ENCODE results near the gene SLC38A11.

The SLC38A11 gene

DNA sequence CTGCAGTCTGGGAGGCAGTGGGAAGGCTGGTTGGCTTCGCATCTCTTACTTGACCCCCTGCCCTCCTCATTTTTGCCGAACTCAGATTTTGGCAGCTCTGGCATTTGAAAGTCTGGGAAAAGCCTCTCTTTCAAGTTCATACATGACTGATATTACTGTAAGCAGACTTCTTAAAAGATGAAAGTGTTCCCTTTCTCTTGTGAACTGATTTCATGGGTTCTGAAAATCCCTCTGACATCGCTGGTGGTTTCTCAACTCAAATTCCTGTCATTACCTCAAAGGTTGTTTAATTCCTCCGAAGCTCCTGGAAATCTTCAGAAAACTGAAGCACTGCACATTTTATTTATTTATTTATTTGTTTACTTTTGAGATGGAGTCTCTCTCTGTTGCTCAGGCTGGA, 16.9 kb upstream of the SLC38A11 start:
- TF ChIP-seq, protein P1, sequence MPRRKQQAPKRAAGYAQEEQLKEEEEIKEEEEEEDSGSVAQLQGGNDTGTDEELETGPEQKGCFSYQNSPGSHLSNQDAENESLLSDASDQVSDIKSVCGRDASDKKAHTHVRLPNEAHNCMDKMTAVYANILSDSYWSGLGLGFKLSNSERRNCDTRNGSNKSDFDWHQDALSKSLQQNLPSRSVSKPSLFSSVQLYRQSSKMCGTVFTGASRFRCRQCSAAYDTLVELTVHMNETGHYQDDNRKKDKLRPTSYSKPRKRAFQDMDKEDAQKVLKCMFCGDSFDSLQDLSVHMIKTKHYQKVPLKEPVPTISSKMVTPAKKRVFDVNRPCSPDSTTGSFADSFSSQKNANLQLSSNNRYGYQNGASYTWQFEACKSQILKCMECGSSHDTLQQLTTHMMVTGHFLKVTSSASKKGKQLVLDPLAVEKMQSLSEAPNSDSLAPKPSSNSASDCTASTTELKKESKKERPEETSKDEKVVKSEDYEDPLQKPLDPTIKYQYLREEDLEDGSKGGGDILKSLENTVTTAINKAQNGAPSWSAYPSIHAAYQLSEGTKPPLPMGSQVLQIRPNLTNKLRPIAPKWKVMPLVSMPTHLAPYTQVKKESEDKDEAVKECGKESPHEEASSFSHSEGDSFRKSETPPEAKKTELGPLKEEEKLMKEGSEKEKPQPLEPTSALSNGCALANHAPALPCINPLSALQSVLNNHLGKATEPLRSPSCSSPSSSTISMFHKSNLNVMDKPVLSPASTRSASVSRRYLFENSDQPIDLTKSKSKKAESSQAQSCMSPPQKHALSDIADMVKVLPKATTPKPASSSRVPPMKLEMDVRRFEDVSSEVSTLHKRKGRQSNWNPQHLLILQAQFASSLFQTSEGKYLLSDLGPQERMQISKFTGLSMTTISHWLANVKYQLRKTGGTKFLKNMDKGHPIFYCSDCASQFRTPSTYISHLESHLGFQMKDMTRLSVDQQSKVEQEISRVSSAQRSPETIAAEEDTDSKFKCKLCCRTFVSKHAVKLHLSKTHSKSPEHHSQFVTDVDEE (CRISPR knock-in tag; IDR thresholded peaks at IDR 0.05): no peak
- ATAC-seq: no peak

DNA sequence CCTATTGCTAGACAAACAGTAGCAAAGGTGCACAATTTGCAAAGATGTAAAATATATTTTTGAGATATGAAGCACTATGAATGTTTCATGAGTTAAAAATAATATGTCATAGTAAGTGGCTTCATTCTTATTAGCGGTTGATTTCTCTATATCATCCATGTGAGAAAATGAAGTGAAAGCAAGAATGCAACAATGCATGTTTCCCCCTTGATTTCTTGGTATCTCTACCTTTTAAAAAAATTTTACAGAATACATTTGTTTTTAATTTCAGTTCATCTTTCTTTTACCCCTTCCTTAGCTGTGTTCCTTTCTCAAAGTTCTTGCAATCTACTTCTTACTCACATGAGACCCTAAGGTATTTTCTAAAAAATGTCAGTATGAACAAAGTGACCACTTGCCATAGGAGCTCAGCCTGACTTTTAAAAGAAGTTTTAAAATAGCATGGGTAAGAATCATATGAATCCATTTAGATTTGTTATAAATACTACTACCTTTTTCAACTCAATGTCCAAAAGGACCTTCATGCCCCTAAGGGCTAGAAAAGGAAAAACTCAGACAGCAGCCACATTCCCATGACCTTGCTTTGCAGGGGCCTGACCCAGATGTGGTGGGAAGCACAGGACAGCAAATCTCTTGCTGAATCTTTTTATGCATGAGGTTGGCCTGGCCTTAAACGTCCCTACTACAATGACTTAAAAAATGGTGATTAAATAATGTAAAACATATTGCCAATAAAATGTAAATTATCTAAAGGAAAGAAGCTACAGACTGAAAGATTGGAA, 14.8 kb upstream of the SLC38A11 start:
- no peak for ATAC-seq
- TF ChIP-seq, protein P2, sequence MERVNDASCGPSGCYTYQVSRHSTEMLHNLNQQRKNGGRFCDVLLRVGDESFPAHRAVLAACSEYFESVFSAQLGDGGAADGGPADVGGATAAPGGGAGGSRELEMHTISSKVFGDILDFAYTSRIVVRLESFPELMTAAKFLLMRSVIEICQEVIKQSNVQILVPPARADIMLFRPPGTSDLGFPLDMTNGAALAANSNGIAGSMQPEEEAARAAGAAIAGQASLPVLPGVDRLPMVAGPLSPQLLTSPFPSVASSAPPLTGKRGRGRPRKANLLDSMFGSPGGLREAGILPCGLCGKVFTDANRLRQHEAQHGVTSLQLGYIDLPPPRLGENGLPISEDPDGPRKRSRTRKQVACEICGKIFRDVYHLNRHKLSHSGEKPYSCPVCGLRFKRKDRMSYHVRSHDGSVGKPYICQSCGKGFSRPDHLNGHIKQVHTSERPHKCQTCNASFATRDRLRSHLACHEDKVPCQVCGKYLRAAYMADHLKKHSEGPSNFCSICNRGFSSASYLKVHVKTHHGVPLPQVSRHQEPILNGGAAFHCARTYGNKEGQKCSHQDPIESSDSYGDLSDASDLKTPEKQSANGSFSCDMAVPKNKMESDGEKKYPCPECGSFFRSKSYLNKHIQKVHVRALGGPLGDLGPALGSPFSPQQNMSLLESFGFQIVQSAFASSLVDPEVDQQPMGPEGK (CRISPR knock-in tag; IDR thresholded peaks at IDR 0.05; ENCODE audit: borderline replicate concordance): no peak
- no peak for TF ChIP-seq SNAI2 (CRISPR knock-in tag; IDR thresholded peaks at IDR 0.05)
- no peak for TF ChIP-seq ZFP30 (CRISPR knock-in tag; IDR thresholded peaks at IDR 0.05)
- TF ChIP-seq RARB (CRISPR knock-in tag; IDR thresholded peaks at IDR 0.05): no peak
- no peak for TF ChIP-seq ZC3H10 (CRISPR knock-in tag; IDR thresholded peaks at IDR 0.05)
- no peak for TF ChIP-seq ZFP3 (CRISPR knock-in tag; IDR thresholded peaks at IDR 0.05)

DNA sequence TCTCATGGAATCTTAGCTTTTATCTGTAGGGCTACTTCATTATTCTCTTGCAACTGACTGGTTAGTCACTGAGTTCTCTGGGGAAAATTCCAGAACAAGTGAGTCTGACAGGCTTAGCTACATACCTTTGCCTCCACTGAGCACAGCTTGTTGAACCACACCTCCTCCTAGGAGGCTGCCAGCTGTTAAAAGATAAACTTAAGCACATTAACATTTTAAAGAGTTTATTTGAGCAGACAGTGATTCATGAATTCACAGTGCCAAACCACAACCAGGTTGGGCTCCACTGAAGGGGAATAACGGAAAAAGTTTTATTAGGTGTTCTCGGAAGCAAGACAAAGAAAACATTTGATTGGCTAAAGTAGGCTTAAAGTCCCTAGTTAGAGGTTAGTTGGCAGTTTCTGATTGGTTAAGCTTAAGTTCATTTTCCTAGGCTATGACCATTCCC, 12.5 kb upstream of the SLC38A11 start:
- ATAC-seq: no peak; the same call in 2 of the 3 replicates
- TF ChIP-seq, protein P3, sequence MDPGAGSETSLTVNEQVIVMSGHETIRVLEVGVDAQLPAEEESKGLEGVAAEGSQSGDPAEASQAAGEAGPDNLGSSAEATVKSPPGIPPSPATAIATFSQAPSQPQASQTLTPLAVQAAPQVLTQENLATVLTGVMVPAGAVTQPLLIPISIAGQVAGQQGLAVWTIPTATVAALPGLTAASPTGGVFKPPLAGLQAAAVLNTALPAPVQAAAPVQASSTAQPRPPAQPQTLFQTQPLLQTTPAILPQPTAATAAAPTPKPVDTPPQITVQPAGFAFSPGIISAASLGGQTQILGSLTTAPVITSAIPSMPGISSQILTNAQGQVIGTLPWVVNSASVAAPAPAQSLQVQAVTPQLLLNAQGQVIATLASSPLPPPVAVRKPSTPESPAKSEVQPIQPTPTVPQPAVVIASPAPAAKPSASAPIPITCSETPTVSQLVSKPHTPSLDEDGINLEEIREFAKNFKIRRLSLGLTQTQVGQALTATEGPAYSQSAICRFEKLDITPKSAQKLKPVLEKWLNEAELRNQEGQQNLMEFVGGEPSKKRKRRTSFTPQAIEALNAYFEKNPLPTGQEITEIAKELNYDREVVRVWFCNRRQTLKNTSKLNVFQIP (CRISPR knock-in tag; IDR thresholded peaks at IDR 0.05; ENCODE audit: borderline replicate concordance, low read depth): no peak
- TF ChIP-seq, protein P4, sequence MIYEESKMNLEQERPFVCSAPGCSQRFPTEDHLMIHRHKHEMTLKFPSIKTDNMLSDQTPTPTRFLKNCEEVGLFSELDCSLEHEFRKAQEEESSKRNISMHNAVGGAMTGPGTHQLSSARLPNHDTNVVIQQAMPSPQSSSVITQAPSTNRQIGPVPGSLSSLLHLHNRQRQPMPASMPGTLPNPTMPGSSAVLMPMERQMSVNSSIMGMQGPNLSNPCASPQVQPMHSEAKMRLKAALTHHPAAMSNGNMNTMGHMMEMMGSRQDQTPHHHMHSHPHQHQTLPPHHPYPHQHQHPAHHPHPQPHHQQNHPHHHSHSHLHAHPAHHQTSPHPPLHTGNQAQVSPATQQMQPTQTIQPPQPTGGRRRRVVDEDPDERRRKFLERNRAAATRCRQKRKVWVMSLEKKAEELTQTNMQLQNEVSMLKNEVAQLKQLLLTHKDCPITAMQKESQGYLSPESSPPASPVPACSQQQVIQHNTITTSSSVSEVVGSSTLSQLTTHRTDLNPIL (CRISPR knock-in tag; IDR thresholded peaks at IDR 0.05; ENCODE audit: low read depth): no peak
- no peak for TF ChIP-seq OSR1 (CRISPR knock-in tag; IDR thresholded peaks at IDR 0.05)
- TF ChIP-seq ESRRG (CRISPR knock-in tag; IDR thresholded peaks at IDR 0.05): no peak
- TF ChIP-seq, protein P1 (CRISPR knock-in tag; IDR thresholded peaks at IDR 0.05): no peak
- TF ChIP-seq, protein P5, sequence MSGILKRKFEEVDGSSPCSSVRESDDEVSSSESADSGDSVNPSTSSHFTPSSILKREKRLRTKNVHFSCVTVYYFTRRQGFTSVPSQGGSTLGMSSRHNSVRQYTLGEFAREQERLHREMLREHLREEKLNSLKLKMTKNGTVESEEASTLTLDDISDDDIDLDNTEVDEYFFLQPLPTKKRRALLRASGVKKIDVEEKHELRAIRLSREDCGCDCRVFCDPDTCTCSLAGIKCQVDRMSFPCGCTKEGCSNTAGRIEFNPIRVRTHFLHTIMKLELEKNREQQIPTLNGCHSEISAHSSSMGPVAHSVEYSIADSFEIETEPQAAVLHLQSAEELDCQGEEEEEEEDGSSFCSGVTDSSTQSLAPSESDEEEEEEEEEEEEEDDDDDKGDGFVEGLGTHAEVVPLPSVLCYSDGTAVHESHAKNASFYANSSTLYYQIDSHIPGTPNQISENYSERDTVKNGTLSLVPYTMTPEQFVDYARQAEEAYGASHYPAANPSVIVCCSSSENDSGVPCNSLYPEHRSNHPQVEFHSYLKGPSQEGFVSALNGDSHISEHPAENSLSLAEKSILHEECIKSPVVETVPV (CRISPR knock-in tag; IDR thresholded peaks at IDR 0.05): no peak
- TF ChIP-seq ISL1 (CRISPR knock-in tag; IDR thresholded peaks at IDR 0.05): no peak
- no peak for TF ChIP-seq TOX (CRISPR knock-in tag; IDR thresholded peaks at IDR 0.05; ENCODE audit: borderline replicate concordance)
- no peak for TF ChIP-seq ZFP3 (CRISPR knock-in tag; IDR thresholded peaks at IDR 0.05)
- TF ChIP-seq ZC3H10 (CRISPR knock-in tag; IDR thresholded peaks at IDR 0.05): no peak
- TF ChIP-seq CSDC2 (CRISPR knock-in tag; IDR thresholded peaks at IDR 0.05): no peak
- no peak for TF ChIP-seq RARB (CRISPR knock-in tag; IDR thresholded peaks at IDR 0.05)
- TF ChIP-seq PPARA (CRISPR knock-in tag; IDR thresholded peaks at IDR 0.05; ENCODE audit: borderline replicate concordance): no peak

Measured in SK-N-SH treated with all-trans-retinoic acid at 6 μM for 48 hours (cell line).